ENCODE data around the gene KAT7. TPM values are rescaled to one million over a fixed set of nuclear protein-coding genes. Genes with fewer than 3 reads are reported as not detected.

The KAT7 gene
- total RNA-seq, 4 donors from 2014 or later, result 32.6 to 49.8 (median 45.2) TPM

- ATAC-seq (no peak), DNase-seq (no peak)
- Histone ChIP-seq H3K36me3 (no peaks in the 10 kb centered on the region), H3K9me3 (no peaks in the 10 kb centered on the region), H3K27me3 (no peaks in the 10 kb centered on the region), H3K27ac (no peak within 1 kb of the TSS), H3K4me3 (no peak within 1 kb of the TSS), H3K4me1 (peaks cover 30 to 31% of the 10 kb centered on the region in 2 donors)
- in situ Hi-C loops (cut with MboI; ENCODE audit: low sequenced_read_pairs in 4 of 4), result loop anchor here in 3 of 4 donors (5.0 to 10.0 kb wide), 3 partner anchors 273 to 283 kb away; partner anchors contain the start of gene NXPH3 (in 1 of the 3)
- no peak for TF ChIP-seq POLR2A (IDR thresholded peaks at IDR 0.05)
- no peak for TF ChIP-seq CTCF (IDR thresholded peaks at IDR 0.05 in 4 of 5, conservative IDR thresholded peaks at IDR 0.05 in 1 of 5)
- intact Hi-C loops (cut with DNase I; ENCODE audit: low total_unique reads), result no loop called here
Observed at GRCh38 chr17:49848019-49848473, 59.6 kb downstream of the KAT7 start, which contains the start of gene TAC4. Gene TAC4 (minus strand): TSS chr17:49848069. CDS start chr17:49848017, 52 bp downstream.

GRCh38 chr17:49848739-49849138 lies 60.3 kb downstream of the KAT7 start:
- peaks cover 30 to 31% of the 10 kb centered on the region in 2 donors for H3K4me1 ChIP-seq
- DNase-seq (no peak), ATAC-seq (no peak)
- in situ Hi-C loops (cut with MboI; ENCODE audit: low sequenced_read_pairs in 4 of 4) (loop anchor here in 3 of 4 donors (5.0 to 10.0 kb wide), 3 partner anchors 274 to 284 kb away; partner anchors contain the start of gene NXPH3 (in 1 of the 3)), intact Hi-C loops (cut with DNase I; ENCODE audit: low total_unique reads) (no loop called here)
- TF ChIP-seq CTCF (IDR thresholded peaks at IDR 0.05 in 4 of 5, conservative IDR thresholded peaks at IDR 0.05 in 1 of 5) (no peak), POLR2A (IDR thresholded peaks at IDR 0.05) (no peak)
- no peak overlapping the region for H3K27ac ChIP-seq
- H3K4me3 ChIP-seq, result no peak overlapping the region
- no peaks in the 10 kb centered on the region for H3K36me3 ChIP-seq
- no peaks in the 10 kb centered on the region for H3K9me3 ChIP-seq
- H3K27me3 ChIP-seq, result no peaks in the 10 kb centered on the region

- H3K4me1 ChIP-seq, result peaks cover 22 to 25% of the 10 kb centered on the region in 2 donors
- no peak for ATAC-seq
- in situ Hi-C loops (cut with MboI; ENCODE audit: low sequenced_read_pairs in 4 of 4), result loop anchor here in 1 of 4 donors (10.0 kb wide), 1 partner anchor 275 kb away; the partner anchor contains the start of gene NXPH3
- no peak for TF ChIP-seq CTCF (IDR thresholded peaks at IDR 0.05 in 4 of 5, conservative IDR thresholded peaks at IDR 0.05 in 1 of 5)
- TF ChIP-seq POLR2A (IDR thresholded peaks at IDR 0.05), result no peak
- H3K9me3 ChIP-seq, result no peaks in the 10 kb centered on the region
- intact Hi-C loops (cut with DNase I; ENCODE audit: low total_unique reads), result loop anchor here (5.0 kb wide), 2 partner anchors 143 to 283 kb away; partner anchors contain the start of gene SLC35B1
- no peaks in the 10 kb centered on the region for H3K27me3 ChIP-seq
- no peak for DNase-seq
- no peak overlapping the region for H3K4me3 ChIP-seq
- no peaks in the 10 kb centered on the region for H3K36me3 ChIP-seq
- no peak overlapping the region for H3K27ac ChIP-seq
Observed at GRCh38 chr17:49850218-49850610, 61.7 kb downstream of the KAT7 start.

GRCh38 chr17:49850772-49851386 lies 62.4 kb downstream of the KAT7 start:
- peaks cover 16 to 18% of the 10 kb centered on the region in 2 donors for H3K4me1 ChIP-seq
- ATAC-seq (peak; percentile 65 to 74), DNase-seq (no peak)
- in situ Hi-C loops (cut with MboI; ENCODE audit: low sequenced_read_pairs in 4 of 4) (loop anchor here in 1 of 4 donors (10.0 kb wide), 1 partner anchor 276 kb away; the partner anchor contains the start of gene NXPH3), intact Hi-C loops (cut with DNase I; ENCODE audit: low total_unique reads) (loop anchor here (5.0 kb wide), 2 partner anchors 144 to 284 kb away; partner anchors contain the start of gene SLC35B1)
- peak overlapping the region in 3 of 4 donors; percentile 5 to 33 (median 28) for H3K27ac ChIP-seq
- H3K4me3 ChIP-seq, result peak overlapping the region; percentile 51 to 58 (median 57)
- H3K27me3 ChIP-seq, result no peaks in the 10 kb centered on the region
- TF ChIP-seq CTCF (IDR thresholded peaks at IDR 0.05 in 4 of 5, conservative IDR thresholded peaks at IDR 0.05 in 1 of 5) (no peak), POLR2A (IDR thresholded peaks at IDR 0.05) (no peak)
- H3K36me3 ChIP-seq, result no peaks in the 10 kb centered on the region
- H3K9me3 ChIP-seq, result no peaks in the 10 kb centered on the region

Measured in gastrocnemius medialis (tissue), 4 donors.